Chondrocyte (in vitro differentiated cells): ENCODE measurements around the gene DTWD2. TPM values are rescaled to one million over a fixed set of nuclear protein-coding genes. Genes with fewer than 3 reads are reported as not detected.

Source experiments
- DNase-seq: peaks from one replicate; pipeline ENCODE4 v3.0.0; 2021; ENCODE audit warnings: mixed read lengths, low spot score
- H3K27ac Mint-ChIP-seq: one replicate; pipeline ENCODE4 v1.8.0; 2021; ENCODE audit warnings: mild to moderate bottlenecking, moderate library complexity, mixed read lengths; ENCODE audit not compliant: unreplicated experiment
- H3K27me3 Mint-ChIP-seq: 2 replicates; pipeline ENCODE4 v1.8.0; 2021; ENCODE audit warnings: low read depth, mixed read lengths
- H3K36me3 Mint-ChIP-seq: 2 replicates; pipeline ENCODE4 v1.8.0; 2021; ENCODE audit warnings: low read depth, mixed read lengths
- H3K4me1 Mint-ChIP-seq: 2 replicates; pipeline ENCODE4 v1.8.0; 2021; ENCODE audit warnings: low read depth, mild to moderate bottlenecking, mixed read lengths
- H3K4me3 Mint-ChIP-seq: one replicate; pipeline ENCODE4 v1.8.0; 2021; ENCODE audit warnings: mild to moderate bottlenecking, moderate library complexity, mixed read lengths; ENCODE audit not compliant: unreplicated experiment
- H3K9me3 Mint-ChIP-seq: 2 replicates; pipeline ENCODE4 v1.8.0; 2021; ENCODE audit warnings: low read depth, mixed read lengths
- total RNA-seq: library from RNA; stranded (reverse); gene quantifications from 3 replicates; pipeline ENCODE4 v1.2.1, GENCODE V29; 2021
- TF ChIP-seq, protein P1 (sequence below): fragments of 200-600 bp; sonication (generic); IDR thresholded peaks from 2 replicates; pipeline ENCODE4 v1.5.0; 2021; ENCODE audit warnings: antibody characterized with exemption, mild to moderate bottlenecking, moderate library complexity

Gene DTWD2
- total RNA-seq, 1 donor from 2014 or later = 7.9 TPM

DNA sequence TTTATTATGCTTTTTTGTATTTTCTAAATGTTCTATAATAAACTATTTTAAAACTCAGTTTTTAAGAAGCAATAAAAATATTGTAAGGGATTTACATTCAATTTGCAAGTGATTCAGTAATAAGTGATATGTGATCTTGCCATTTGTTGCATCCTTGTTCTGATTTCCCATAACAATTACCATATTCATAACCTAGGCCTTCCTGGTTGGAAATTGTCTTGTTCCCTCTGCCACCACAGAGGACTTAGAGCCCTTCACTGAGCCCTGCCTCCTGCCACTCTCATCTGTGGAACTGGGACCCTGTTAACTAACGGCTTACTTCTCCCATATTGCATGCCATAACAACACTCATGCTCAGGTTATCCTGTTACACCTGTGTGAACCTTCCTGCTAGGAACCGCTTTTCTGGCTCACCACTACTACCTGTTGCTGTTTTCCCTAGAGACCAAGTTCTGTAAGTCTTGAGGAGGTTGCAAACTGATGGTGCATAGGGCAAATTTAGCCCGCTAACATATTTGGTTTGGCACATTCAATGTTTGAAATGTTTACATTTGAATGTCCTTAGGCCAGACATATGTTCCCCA lies 32.9 kb upstream of the DTWD2 start:
- no peaks in the 10 kb centered on the region for H3K27me3 Mint-ChIP-seq
- TF ChIP-seq, protein P1, sequence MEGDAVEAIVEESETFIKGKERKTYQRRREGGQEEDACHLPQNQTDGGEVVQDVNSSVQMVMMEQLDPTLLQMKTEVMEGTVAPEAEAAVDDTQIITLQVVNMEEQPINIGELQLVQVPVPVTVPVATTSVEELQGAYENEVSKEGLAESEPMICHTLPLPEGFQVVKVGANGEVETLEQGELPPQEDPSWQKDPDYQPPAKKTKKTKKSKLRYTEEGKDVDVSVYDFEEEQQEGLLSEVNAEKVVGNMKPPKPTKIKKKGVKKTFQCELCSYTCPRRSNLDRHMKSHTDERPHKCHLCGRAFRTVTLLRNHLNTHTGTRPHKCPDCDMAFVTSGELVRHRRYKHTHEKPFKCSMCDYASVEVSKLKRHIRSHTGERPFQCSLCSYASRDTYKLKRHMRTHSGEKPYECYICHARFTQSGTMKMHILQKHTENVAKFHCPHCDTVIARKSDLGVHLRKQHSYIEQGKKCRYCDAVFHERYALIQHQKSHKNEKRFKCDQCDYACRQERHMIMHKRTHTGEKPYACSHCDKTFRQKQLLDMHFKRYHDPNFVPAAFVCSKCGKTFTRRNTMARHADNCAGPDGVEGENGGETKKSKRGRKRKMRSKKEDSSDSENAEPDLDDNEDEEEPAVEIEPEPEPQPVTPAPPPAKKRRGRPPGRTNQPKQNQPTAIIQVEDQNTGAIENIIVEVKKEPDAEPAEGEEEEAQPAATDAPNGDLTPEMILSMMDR = no peak
- DNase-seq = no peak
- H3K27ac Mint-ChIP-seq = no peak overlapping the region
- H3K4me3 Mint-ChIP-seq = no peak overlapping the region
- H3K36me3 Mint-ChIP-seq = no peaks in the 10 kb centered on the region
- H3K4me1 Mint-ChIP-seq = peaks cover 4% of the 10 kb centered on the region
- peaks cover 8% of the 10 kb centered on the region for H3K9me3 Mint-ChIP-seq

DNA sequence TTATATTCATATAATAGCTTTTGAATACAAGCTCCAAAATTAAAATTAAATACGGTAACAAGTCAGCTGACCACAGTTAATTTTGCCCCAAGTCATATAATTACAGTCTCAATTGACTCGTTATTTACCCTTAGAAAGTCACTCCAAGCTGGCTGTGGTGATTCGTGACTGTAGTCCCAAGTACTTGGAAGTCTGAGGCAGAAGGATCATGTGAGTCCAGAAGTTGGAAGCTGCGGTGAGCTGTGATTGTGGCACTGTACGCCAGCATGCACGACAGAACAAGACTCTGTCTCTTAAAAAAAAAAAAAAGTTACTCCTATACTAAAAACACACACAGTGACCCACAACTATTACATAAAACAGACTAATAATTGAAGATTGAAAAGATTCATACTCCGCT lies 31.6 kb upstream of the DTWD2 start:
- Mint-ChIP-seq H3K9me3 (peaks cover 3% of the 10 kb centered on the region), H3K27me3 (no peaks in the 10 kb centered on the region), H3K27ac (no peak overlapping the region), H3K36me3 (no peaks in the 10 kb centered on the region), H3K4me1 (peaks cover 4% of the 10 kb centered on the region), H3K4me3 (no peak overlapping the region)
- TF ChIP-seq, protein P1 = no peak
- no peak for DNase-seq

DNA sequence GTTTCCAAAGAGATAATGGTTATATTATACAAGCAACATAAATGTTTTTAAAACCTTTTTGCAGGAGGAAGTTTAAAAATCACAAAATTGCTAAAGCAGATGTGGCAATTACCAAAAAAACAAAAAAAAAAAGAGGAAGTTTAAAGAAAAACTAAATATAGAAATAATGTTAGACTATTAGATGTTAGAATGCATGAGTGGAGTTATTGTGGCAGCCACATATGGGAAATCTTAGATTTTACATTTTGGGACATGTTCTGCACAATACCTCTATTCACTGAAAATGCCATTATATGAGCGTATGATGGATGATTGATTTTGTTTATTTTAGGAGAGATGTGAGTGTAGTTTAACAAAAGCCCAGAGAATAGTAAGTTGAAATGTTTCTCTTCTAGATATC lies 31.2 kb upstream of the DTWD2 start:
- no peaks in the 10 kb centered on the region for H3K36me3 Mint-ChIP-seq
- H3K27ac Mint-ChIP-seq = no peak overlapping the region
- DNase-seq = no peak
- TF ChIP-seq, protein P1 = no peak
- H3K27me3 Mint-ChIP-seq = no peaks in the 10 kb centered on the region
- no peak overlapping the region for H3K4me3 Mint-ChIP-seq
- H3K9me3 Mint-ChIP-seq = no peaks in the 10 kb centered on the region
- H3K4me1 Mint-ChIP-seq = peaks cover 4% of the 10 kb centered on the region

DNA sequence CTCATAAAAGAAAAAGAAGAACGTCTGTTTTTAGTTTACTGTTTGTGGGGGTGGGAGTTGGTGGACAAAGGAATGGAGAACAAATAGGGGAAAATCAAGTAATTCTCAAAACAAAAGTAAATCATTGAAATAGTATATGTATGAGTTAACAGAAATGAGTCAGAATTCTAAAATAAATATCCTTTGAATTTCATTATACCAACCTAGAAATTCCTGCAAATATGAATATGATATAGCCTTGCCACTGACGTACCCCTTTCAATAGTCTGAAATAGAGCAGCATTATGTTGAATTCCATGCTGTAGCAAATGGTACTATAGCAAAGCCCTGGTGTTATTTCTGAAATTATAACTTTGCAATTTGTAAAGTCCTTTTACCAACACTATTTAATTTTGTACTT lies 29.6 kb upstream of the DTWD2 start:
- H3K27me3 Mint-ChIP-seq = no peaks in the 10 kb centered on the region
- peaks cover 4% of the 10 kb centered on the region for H3K4me1 Mint-ChIP-seq
- H3K36me3 Mint-ChIP-seq = no peaks in the 10 kb centered on the region
- H3K9me3 Mint-ChIP-seq = no peaks in the 10 kb centered on the region
- no peak for DNase-seq
- TF ChIP-seq, protein P1 = no peak
- no peak overlapping the region for H3K27ac Mint-ChIP-seq
- no peak overlapping the region for H3K4me3 Mint-ChIP-seq

DNA sequence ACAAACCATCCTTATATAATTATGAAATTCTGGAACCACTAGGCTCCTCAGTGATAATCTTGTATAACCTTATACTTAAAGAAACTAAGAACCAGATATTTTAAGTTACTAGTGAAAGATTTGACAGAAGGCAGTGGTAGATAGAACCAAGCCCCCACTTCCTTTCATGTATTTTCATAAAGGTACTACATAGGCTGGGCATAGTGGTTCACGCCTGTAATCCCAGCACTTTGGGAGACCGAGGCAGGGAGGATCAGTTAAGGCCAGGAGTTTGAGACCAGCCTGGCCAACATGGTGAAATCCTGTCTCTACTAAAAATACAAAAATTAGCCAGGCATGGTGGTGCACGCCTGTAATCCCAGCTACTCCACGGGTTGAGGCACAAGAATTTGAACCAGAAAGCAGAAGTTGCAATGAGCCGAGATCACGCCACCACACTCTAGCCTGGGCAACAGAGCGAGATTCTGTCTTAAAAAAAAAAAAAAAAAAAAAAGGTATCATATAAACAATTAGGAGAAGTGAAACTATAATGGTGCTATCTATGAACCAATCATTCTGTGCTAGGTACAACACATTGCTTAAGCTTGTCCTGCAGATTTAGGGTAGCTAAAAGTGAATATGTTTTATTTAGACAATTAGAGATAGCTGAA lies 27.9 kb upstream of the DTWD2 start:
- H3K27ac Mint-ChIP-seq = no peak overlapping the region
- peaks cover 4% of the 10 kb centered on the region for H3K4me1 Mint-ChIP-seq
- no peaks in the 10 kb centered on the region for H3K27me3 Mint-ChIP-seq
- TF ChIP-seq, protein P1 = no peak
- H3K36me3 Mint-ChIP-seq = no peaks in the 10 kb centered on the region
- H3K4me3 Mint-ChIP-seq = no peak overlapping the region
- no peaks in the 10 kb centered on the region for H3K9me3 Mint-ChIP-seq
- no peak for DNase-seq
